ENCODE data around the gene UVRAG.
"Not testable (repeated sequence)": the region's sequence is repeated elsewhere in the genome, so short reads cannot be mapped to it uniquely, and the experiment has no call there.

UVRAG gene

DNA sequence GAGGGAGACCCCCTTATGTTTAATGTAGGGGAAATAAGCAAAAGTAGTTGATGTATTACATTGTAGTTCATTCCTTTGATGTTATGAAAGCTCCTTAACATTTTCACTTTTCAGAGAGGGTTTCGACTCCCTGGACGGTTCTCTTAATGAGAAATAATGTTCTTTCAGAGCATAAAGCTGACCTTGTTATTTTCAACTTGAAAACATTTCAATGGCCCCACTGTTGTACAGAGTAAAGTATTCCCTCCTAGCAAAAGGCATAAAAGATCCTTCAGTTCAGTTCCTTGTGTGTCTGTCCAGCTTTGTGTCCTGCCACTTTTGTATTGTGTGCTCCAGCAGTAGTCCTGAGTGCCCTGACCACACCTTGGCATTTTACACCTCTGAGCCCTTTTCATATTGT is 63.9 kb downstream of the UVRAG start:
- DNase-seq (ENCODE audit: low read depth in 2 of 2): no peak

DNA sequence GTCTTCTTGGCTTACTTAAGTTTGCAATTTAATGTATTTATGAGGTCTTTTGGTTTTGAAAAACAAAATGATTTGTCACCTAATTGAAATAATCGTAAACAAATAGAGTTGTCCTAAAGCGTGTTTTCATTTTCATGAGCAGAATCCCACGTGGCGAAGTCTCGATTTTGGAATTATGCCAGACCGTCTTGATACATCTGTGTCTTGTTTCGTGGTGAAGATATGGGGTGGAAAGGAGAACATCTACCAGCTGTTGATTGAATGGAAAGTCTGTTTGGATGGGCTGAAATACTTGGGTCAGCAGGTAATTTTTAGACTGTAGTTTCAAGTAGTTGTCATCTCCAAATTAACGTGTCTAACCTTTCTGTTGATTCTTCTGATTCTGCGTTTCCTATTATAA is 64.7 kb downstream of the UVRAG start:
- DNase-seq (ENCODE audit: low read depth in 2 of 2): no peak

DNA sequence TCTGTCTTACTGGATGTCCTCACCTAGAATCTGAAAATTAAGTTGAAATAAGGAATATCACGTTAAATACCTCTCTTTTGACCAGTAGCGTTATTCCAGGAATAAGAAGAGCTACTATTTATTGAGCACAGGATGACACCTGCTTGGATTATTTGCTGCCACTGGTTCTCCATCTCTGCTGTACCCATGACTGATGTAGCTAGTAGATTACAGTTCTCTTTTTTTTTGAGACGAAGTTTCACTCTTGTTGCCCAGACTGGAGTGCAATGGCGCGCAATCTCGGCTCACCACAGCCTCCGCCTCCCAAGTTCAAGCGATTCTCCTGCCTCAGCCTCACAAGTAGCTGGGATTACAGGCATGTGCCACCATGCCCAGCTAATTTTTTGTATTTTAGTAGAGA is 65.3 kb downstream of the UVRAG start:
- DNase-seq (ENCODE audit: low read depth in 2 of 2): not testable (repeated sequence)

DNA sequence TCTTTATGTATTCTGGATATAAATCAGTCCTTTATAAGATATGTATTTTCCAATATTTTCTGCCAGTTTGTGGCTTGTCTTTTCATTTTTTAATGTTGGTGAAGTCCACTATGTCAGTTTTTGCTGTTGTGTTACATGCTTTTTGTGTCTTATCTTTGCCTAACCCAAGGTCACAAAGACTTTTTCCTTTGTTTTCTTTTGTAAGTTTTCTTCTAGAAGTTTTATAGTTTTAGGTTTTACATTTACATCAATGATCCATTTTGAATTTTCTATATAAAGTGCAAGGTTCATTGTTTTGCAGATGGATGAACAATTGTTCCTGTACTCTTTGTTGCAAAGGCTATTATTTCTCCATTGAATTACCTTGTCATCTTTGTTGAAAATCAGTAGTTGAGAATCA is 69.3 kb downstream of the UVRAG start:
- no peak for DNase-seq (ENCODE audit: low read depth in 2 of 2)

DNA sequence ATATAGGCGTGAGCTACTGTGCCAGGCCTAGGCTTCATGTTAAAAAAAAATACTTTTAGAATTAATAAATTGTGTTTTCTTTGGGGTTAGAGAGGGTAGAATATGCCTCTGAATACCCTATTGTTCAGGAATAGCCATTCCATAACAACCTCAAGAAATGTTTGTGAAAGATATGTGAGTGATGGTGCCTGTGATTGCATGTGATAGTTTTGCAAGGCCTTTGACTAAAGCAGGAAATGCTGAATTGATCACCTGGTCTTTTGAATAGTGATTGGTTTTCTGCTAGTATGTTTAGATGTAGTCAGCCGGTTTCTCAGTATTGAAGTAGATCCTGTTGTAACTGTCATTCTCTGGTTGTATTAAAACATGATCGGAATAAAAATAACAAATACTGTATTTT is 73.4 kb downstream of the UVRAG start:
- no peak for DNase-seq (ENCODE audit: low read depth in 2 of 2)

DNA sequence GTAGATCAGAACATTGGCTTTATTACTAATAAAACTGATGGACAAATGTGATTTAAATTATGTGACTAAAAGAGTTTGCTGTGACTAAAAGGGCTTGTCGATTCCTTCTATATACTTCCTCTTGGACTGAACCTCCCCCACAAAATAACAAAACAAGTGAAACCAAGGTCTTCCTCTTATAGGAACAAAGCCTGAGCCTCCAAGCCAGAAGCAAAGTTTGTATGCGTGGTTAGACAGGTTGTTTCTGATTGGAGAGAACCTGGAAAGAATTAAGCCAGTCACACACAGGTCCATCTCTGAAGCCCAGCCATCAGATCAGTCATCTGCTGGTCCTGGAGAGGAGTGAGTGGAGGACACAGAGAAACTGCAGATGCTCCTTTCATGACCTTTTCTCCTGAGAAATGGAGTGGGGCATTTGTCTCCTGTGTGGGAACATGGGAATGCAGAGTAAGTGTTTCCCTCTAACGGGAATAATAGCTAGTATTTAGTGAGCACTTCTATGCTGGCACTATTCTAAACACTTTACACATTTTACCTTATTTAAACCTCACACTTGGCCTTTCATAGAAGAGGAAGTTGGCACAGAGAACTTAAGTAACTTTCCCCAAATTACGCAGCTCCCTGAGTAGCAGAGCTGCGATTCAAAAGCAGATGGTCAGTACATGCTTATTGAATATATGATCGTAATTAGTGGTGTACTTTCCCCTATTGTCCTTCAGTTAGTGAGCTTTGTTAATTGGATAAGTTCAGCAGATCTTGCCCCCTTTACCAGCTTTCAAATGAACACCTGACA is 77.1 kb downstream of the UVRAG start:
- DNase-seq (ENCODE audit: low read depth in 2 of 2): no peak

DNA sequence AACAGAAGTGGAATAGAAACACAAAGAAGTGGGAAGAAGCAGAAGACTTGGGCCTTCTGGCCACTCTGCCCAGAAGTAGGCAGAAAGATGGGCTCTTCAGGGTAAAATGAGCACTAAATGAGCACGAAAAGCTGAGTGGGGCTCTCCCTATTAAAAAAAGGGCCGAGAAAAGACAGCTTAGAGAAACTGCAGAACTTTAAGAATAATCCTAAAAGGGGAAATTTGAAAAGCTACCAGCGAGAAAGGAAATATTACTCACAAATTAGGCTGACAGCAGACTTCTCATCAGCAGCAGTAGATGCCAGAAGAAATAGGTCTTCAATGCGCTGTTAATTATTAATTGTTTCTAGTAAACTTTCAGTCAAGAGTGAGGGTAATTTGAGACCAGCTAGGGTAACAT is 78.2 kb downstream of the UVRAG start:
- no peak for DNase-seq (ENCODE audit: low read depth in 2 of 2)

DNA sequence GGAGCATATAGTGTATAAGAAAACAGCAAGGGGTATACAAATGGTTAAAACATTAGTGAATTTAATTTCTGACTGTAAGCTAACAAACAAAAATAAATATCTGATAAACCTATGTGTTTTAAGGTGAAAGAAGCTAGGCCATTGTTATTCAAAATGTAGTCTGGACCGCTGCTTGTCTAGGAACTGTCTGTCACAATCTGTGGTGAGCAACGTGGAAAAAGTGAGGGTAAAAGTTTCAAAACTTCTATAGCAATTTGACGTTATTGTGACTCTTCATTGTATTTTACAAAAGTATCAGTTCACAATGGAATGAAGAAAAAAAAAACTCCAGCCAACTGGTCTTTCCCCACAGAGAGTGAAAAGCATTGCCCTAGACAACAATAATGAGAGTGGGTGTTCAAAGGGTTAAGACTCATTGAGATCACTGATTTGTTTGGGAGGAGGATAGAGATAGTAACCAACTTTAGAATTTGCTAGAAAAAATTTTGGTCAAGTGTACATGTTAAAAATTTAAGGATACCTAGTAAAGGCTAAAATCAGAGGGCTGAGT is 79.1 kb downstream of the UVRAG start:
- no peak for DNase-seq (ENCODE audit: low read depth in 2 of 2)

DNA sequence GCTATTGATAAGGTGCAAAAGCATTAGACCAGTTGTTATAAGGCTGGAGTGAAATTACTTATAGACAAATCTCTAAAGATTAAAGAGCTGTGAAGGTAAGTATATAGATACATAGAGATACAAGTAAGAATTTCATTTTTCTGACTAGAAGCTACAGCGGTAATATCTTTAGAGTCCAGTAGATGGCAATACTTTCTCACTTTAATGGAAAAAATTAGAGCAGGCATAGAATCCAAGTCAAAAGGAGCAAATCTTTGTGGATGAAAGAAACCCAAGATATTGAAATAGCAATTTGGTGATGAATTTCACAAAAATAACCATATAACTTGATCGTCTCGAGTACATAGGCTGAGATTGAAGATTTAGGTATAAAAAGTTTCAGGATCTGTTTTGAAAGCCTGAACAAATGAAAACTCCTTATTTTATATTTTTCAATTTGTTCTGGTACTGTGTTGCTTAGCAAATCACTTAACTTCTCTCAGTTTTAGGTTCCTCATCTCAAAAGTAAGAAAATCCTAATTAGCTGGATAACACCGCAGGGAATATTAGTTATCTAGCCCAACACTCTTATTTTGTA is 81.9 kb downstream of the UVRAG start:
- DNase-seq (ENCODE audit: low read depth in 2 of 2): no peak

DNA sequence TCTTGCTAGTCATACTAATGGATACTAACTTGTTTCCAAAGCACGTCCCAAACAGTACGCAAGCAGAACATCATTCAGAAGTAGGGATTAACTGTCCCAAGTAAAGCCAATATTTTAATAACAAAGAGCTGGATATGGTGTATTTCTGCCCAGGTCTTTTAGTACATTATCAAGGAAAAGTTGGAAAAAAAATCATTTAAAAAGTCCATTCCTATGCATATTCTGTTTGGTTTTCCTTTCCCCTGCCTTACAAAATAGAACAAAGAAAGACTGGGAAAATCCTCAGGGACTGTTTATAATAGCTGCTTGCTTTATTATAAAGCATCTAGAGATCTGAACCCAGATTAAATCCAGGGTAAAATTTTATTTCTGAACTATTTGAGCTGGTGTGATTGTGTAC is 83.9 kb downstream of the UVRAG start:
- DNase-seq (ENCODE audit: low read depth in 2 of 2): no peak

DNA sequence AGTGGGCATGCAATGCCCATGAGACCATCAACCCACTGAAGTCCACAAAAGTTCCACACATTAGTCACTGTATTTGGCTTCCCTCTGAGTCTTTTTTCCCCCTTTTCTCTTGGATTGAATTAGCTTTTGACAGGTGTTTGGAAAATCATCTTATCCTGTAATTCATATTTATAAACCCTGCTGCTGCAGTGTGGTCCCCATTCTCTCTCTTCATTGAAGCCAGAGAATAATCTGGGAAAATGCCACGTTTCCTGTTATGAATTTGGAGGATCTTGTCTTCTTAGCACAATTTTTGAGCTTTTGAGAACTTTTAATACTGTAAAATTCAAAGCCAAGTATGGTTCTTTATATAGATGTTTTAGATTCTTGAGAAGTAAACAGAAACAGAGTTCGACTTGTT is 84.8 kb downstream of the UVRAG start:
- no peak for DNase-seq (ENCODE audit: low read depth in 2 of 2)

DNA sequence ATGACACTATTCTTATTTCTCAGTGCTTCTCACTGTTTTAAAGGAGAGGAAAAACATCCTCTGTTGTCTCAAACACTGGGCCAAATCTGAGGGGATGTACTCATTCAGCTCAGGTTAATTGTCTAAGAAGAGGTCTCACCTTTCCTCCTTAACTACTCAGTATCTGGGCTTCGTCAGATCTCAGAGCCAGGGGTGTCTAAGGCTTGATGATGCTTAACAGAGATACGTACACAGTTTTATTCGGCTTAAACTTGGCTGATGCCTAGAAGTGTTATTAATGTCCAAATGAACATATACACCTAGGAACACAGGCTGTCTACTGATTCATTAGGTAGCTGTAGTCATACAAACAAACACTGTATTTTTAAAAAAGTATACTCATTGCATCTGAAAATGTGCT is 85.8 kb downstream of the UVRAG start:
- DNase-seq (ENCODE audit: low read depth in 2 of 2): no peak

DNA sequence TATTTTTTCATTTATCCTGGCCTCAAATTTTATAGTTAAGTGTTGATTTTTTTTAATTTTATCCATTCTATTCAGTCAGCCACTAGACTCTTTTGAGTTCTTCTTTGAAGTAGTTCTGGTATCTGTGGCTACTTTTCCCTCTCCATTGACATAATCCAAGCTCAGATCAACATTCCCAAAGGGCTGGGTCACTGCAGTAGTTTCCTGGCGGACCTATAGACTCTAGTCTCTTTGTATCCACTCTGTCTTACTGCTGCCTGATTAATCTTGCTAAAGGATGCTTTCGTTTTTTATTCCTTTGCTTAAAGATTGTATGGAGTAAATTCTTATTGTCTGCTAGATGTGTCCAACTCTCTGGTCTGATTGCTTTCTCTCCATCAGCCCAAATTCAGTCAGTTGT is 87.6 kb downstream of the UVRAG start:
- DNase-seq (ENCODE audit: low read depth in 2 of 2): no peak

DNA sequence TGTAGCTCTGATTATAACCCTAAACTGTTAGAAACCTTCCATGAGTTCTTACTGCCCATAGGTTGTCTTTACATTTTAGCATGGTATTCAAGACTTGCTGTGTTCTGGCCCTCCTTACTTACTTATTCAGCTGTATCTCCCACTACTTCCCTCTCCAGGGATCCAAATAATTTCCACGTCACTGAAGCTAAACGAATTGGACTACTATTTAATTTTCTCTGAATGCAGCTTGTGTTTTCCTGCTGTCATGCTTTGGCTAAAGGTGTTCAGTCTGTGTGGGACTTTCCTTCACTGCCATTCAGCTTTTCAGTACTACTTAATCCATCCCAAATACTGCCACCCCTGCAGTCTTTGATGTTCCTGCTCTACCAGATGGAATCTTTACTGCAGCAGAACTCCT is 88.3 kb downstream of the UVRAG start:
- DNase-seq (ENCODE audit: low read depth in 2 of 2): no peak

DNA sequence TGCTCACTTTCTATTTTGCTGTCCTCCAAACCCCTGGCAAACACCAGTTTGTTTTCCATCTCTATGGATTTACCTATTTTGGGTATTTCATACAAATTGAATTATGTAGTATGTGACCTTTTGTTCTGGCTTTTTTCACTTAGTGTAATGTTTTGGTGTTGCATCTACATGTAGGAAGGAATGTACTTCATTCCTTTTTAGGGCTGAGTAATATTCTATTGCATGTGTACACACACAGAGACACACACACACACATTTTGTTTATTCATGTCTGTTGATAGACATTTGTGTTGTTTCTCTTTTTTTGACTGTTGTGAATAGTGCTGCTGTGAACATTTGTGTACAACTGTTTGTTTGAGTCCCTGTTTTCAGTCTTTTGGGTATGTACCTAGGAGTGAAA is 90.4 kb downstream of the UVRAG start:
- no peak for DNase-seq (ENCODE audit: low read depth in 2 of 2)

DNA sequence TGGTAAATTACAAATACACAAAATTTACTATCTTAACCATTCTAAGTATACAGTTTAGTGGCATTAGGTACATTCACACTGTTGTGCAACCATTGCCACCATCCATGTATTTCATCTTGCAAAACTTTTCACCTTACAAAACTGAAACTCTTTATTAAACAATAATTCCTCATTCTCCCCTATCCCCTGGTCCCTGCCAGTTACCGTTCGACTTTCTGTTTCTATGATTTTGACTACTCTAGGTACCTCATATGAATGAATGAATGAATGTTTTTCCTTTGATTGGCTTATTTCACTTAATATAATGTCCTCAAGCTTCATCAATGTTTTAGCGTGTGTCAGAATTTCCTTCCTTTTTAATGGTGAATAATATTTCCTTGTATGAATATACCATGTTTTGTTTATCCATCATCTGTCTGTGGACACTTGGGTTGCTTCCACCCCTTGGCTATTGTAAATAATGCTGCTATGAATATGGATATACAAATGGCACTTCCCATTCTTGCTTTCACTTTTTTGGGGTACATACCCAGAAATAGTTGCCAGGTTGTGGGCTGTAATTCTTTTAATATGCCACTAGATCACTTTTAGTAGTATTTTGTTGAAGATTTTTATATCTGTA is 93.0 kb downstream of the UVRAG start:
- DNase-seq (ENCODE audit: low read depth in 2 of 2): no peak

DNA sequence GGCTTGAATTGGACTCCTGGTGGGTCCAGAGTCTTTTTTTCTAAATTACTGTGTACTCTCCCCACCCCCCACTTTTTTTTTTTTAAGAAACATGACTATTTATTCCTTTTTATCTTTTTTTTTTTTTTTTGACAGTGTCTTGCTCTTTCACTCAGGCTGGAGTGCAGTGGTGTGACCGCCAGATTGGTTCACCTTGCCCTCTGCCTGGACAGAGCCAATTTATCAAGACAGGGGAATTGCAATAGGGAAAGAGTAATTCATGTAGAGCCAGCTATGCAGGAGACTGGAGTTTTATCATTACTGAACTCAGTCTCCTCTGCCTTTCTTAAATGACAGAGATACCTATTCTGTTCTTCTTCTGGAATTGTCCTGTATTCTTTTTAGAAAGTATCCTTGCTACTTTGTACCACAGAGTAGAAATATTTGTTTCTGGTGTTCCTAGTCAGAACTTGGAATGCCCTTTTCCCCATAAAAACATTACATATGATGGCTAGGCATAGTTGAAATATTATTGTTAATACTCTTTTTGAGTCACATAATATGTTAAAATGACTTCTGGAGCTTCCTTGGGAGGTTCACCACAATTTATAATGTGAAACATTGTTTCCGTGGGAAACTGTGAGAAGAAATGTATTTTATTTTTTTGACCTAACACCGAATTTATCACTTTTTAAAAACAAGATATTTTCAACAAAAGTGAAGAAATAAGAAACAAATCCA is 95.6 kb downstream of the UVRAG start:
- DNase-seq (ENCODE audit: low read depth in 2 of 2): no peak

DNA sequence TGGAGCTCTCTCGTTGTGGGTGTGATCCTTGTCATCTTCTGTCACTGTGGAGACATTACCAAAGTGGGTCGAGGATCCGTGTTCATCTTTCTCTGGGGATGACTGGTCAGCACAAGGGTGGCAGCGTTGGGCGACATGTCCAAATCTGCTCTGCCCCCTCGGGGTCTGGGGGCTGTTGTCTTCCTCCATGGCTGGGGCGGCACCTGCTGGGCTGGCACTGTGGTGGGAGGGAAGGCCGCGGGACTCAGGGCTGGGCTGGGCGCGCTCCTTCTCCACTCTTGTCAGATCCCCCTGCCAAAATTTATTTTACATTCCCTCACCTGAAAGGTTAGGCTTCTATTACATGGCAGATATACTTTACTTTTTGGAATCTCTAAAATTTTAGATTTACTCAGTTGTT is 96.4 kb downstream of the UVRAG start:
- no peak for DNase-seq (ENCODE audit: low read depth in 2 of 2)

DNA sequence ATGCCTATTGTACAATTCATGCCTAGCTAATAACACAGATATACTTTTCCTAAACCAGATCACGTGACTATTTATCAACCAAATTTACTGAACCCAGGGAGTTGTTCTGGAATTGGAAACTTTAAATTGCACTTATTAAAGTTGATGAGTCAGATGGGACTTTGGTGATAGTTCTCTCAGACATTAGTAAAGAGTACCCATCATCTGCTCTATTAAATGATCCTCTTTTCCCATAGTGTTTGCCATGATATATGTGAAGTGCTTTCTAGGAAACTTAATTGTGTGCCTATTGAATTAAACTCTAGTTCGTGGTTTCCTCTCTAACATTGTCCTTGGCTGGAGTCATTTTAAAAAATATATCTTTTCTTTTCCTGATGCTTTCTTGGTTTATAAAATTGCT is 99.0 kb downstream of the UVRAG start:
- no peak for DNase-seq (ENCODE audit: low read depth in 2 of 2)

DNA sequence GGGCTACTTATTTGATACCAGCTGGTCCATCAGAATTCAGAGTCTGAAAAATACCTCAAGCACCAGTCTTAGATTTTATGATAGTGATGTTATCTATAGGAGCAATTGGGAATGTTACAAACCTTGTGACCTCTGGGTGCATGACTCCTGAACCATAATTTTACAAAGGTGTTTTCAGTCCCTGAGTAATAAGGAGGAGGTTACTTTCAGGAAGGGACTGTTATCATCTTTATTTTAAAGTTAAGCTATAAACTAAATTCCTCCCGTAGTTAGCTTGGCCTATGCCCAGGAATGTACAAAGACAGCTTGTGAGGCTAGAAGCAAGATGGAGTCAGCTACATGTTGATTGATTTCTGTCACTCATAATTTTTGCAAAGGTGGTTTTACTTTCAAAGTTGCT is 101.9 kb downstream of the UVRAG start:
- no peak for DNase-seq (ENCODE audit: low read depth in 2 of 2)

DNA sequence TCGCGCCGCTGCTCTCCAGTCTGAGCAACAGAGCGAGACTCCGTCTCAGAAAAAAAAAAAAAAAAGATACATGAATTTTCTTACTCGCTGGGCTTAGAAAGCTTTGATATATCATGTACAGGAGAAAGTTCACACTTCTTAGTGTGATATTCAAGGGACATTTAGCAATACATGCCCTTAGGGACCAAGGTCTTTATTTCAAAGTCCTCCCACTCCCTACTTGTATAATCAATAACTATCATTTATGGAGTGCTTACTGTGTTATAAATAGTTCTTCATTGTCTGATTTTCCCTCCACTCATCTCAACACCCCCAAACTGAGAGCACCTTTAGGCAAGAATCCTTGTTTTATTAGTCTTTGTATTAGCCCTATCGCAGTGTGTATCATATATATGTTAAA is 103.3 kb downstream of the UVRAG start:
- no peak for DNase-seq (ENCODE audit: low read depth in 2 of 2)

DNA sequence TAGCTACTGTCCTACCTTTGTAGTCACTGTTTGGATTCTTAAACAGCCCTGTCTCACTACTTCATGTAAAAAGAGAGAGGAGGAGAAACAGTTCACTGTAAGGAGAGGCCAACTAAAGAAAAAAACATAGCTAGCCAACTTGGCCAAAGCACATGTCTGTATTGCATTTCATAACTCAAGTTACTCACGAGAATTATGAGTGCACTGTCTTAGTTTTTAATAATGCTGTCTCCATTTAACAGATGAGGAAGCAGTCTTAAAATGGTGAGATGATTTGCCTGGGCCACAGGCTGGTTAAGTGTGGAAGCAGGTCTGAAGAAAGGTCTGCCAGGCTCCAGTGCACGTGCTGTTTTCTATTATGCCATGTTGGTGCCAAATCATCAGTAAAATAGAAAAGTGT is 104.5 kb downstream of the UVRAG start:
- no peak for DNase-seq (ENCODE audit: low read depth in 2 of 2)

DNA sequence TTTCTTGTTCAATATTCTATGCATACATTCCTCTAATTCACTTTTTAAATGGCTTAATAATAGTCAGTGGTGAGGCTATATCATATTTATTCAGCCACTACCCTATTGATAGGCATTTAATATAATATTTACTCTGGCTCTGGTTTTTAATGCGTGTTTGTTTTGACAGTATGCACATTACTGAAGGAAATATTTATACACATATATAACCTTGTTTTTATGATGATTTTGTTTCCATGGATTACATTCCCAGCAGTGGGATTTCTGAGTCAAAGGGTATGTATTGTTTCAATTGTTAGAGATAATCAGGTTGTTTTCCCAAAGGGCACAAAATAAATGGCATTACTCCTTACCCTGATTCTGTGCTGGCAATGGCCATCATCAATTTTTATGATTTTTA is 105.8 kb downstream of the UVRAG start:
- DNase-seq (ENCODE audit: low read depth in 2 of 2): no peak
